GM21381 (cell line): Measurements from ENCODE around the gene RNLS.
A peak's percentile ranks its signal among the peaks of the same experiment; 100 is the strongest.

Experiments used
- ATAC-seq: cut with Tn5 transposase; IDR thresholded peaks from one replicate; pipeline ENCODE4 v1.9.1; 2021; ENCODE audit warnings: mild to moderate bottlenecking, moderate library complexity; ENCODE audit not compliant: unreplicated experiment

RNLS gene

GRCh38 chr10:88582806-88583583, at the start of gene RNLS:
Gene RNLS, minus strand, starts transcription at chr10:88583318.
- peak; percentile 82 for ATAC-seq

DNA sequence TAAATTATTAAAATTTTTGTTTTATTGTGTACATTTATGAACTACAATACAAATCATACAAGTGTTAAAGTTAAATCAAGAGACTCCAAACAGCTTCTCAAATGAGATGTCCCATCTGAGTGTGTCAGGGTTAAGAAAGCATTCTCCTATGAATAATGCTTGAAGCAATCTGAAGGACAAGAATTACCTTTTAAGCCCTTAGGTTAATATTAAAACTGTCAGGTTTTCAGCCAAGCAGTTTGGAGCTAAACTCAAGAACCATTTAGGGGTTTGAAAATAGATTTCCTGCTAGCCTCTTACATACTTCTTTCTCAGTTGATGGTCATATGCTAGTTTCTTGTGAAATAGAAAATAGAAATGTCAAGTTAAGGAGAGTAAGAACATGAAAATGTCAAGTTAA, 41.7 kb upstream of the RNLS start:
- ATAC-seq = no peak

- no peak for ATAC-seq
These were observed 40.7 kb upstream of the RNLS start for GRCh38 chr10:88623835-88624234.

GRCh38 chr10:88620441-88620840, 37.3 kb upstream of the RNLS start:
- ATAC-seq = no peak

DNA sequence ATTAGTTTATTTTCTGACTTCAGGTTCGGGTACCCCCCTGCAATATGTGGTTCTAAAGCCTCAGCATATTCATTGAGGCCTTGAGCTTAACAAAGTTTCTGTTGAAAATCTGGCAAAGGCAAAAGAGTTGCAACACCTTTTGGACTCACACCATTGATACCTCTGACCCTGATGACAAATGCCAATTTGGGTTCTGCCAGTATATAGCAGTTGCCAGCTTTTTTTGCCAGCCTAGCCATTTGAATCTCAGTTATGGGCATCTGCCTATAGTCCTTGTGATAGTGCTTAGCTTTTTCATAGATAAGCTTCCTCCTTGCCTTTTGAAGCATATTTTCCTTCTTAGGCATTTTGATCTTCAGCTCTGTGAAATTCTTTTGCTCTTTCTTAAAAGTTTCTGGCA, 35.4 kb upstream of the RNLS start:
- ATAC-seq = no peak

- no peak for ATAC-seq
These were observed 34.7 kb upstream of the RNLS start for GRCh38 chr10:88617772-88618300.

DNA sequence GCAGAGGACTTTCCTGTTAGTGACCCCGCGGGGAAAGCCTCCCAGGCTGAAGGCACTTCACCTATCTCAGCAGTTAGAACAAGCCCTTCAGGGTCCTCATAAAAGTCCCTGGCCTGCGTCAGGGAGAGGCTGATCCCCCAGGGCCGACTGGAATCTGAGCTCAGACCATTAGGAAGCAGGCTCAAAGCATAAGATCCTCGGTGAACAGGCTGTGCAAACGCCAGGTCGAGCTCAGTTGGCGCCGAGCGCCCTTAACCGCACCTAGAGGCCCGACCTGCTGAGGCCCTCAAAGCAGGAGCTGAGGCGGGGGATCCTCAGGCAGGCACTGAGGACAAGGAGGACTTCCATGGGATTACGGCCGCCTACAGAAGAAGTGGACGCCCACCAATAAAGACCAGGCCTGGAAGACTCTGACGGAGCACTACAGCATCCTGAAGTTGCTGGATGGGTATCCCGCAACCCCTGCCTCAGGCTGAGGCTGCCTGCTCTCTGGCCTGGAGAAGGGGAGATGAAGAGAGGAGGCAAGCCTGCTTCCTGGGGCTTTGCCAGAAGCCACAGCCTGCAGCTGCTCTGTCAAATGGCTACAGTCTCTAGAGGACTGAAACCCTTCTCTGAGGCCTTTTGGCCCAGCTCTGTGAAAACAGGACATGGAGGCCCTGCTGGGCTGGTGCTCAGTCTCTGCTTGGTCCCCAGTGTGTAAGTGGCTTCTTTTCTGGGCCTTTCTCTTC, 33.3 kb upstream of the RNLS start:
- no peak for ATAC-seq

DNA sequence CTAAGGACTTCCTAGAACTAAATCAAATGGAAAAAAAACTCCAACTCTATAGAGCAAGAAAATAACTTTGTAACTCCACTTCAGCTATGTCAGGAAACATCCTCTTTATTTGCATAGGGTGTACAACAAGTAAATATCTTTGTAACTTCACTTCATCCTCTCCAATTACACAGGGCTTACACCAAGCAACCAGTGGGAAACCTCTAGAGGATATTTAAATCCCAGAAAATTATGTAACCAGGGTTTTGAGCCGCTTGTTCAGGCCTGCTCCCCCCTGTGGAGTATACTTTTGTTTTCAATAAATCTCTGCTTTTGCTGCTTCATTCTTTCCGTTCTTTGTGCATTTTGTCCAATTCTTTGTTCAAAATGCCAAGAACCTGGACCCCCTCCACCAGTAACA, 25.7 kb upstream of the RNLS start:
- ATAC-seq = no peak

GRCh38 chr10:88608052-88608732, 25.1 kb upstream of the RNLS start:
- no peak for ATAC-seq

- ATAC-seq = peak; percentile 90
These were observed 14.9 kb upstream of the RNLS start for GRCh38 chr10:88598055-88598454.

DNA sequence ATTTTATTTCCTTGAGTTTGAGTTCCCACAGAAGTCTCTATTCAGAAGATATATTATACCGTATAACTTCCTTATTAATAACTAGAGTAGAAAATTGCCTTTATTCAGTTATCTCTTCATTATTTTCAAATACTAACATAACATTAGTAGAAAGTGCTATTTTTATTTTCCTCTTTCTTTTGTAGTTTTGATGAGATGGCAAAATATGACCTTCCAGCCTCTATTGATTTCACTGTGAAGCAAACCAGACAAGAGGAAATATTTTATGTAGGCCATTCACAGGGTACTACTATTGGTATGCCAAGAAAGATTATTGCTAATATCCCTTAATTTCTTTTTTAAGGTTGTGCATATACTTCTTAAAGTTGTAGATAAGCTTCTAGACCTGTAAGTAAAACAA, 11.4 kb upstream of the RNLS start:
- ATAC-seq = no peak

- no peak for ATAC-seq
These were observed 9.8 kb upstream of the RNLS start for GRCh38 chr10:88592906-88593305.

GRCh38 chr10:88592381-88592780, 9.3 kb upstream of the RNLS start:
- no peak for ATAC-seq

DNA sequence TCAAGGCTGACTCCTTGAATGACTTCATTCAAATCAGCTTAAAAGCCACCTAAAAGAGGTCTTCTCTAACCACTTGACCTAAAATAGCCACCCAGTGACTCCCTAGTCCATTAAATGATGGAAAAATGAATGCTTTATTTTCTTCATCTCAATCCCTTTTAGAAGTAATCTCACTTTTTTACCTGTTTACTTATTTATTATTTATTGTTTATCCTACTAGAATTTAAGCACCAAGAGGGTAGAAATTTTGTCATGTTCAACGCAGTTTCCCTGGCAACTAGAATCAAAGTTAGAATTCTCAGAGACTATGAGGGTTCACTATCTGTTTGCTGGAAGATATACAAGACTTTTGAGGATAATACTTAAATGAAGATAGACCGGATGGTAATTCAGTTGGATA, 3.3 kb upstream of the RNLS start, which contains the start of gene LIPJ:
LIPJ (plus strand) TSS at position 301 of the 400 bp plus-strand sequence. CDS start 3,926 bp downstream, outside the sequence.
- no peak for ATAC-seq

DNA sequence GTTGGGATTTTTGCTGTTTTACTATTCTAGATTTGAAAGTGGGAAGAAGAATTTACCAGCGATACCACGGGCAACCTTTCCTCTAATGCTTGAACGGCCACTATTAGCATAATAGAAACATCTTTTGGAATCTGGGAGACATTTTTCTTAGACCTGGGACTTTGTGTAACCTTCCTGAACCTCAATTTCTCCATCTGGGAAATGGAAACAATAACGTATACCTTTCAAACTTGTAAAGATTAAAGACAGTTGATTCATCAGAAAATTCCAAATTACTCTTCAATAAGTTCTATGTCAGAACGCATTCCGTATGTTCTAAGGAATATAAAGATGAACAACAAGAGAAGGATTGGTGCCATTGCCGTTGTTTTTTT, 453 bp upstream of the RNLS start:
- no peak for ATAC-seq

DNA sequence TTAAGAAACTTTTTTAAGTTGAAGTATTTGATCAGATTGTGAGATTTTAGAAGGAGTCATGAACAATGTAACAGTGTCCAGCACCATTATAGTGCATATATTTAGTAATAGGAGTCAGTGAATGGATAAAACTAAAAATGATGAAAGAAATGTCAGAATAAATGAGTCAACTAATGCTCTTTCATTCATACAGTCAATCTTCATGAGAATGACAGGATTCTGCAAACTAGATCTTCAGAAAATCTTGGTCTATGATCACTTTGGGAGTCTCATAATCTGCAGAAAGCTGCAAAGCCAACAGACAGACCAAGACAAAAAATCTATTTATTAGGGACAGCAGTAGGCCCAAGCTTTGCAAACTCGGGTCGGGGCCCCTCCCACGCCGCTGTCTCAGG, 710 bp downstream of the RNLS start:
- no peak for ATAC-seq

GRCh38 chr10:88565072-88565471, 18.0 kb downstream of the RNLS start:
- no peak for ATAC-seq

GRCh38 chr10:88562152-88562551, 21.0 kb downstream of the RNLS start:
- no peak for ATAC-seq

GRCh38 chr10:88557658-88558057, 25.5 kb downstream of the RNLS start:
- no peak for ATAC-seq

DNA sequence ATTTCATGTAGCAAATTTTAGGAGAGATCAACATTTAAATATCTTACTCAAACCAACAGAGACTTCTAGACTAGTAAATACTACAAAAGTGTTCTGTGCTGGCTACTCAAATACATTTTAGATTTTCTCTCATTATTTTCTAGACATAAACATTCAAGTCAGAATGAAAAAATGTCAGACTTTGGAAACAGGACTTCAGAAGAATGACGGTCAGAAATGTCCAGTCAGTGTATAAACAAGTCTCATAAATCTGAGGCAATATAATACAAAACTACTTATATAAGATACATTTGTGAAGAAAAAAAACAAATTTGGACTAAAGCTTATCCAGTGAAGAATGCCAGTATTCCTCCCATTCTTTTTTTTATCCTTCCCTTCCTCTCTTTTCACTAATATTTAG, 25.9 kb downstream of the RNLS start:
- no peak for ATAC-seq

- no peak for ATAC-seq
These were observed 27.8 kb downstream of the RNLS start for GRCh38 chr10:88555190-88555908.
